ENCODE measurements around the gene GLRA1. TPM values are rescaled to one million over a fixed set of nuclear protein-coding genes. Genes with fewer than 3 reads are reported as not detected.
A peak's percentile ranks its signal among the peaks of the same experiment; 100 is the strongest.

The GLRA1 gene
- total RNA-seq, 1 experiment from 2014 or later, result not detected

GRCh38 chr5:151825445-151825844 lies 99.2 kb downstream of the GLRA1 start:
- Histone ChIP-seq H3K36me3 (ENCODE audit: control insufficient read depth in 1 of 2, insufficient read depth in 2 of 2, low read length in 2 of 2) (no peaks in the 10 kb centered on the region), H3K79me2 (ENCODE audit: insufficient read depth, low read length) (no peaks in the 10 kb centered on the region), H3K27me3 (ENCODE audit: insufficient read depth, low read length) (no peaks in the 10 kb centered on the region), H3K27ac (ENCODE audit: low read depth, low read length) (no peak overlapping the region), H2AFZ (ENCODE audit: low read depth, low read length, poor library complexity, severe bottlenecking) (no peak overlapping the region), H3K9me2 (ENCODE audit: insufficient read depth) (no peaks in the 10 kb centered on the region), H3K9me3 (ENCODE audit: control insufficient read depth in 1 of 2, insufficient read depth in 1 of 2, low read depth in 1 of 2, low read length in 2 of 2) (no peaks in the 10 kb centered on the region), H3K9ac (ENCODE audit: low read length) (no peak overlapping the region), H3K4me2 (ENCODE audit: low read length) (no peak overlapping the region), H3K4me1 (ENCODE audit: control insufficient read depth in 1 of 2, insufficient read depth in 2 of 2, low read length in 2 of 2) (no peaks in the 10 kb centered on the region), H4K20me1 (ENCODE audit: insufficient read depth) (no peaks in the 10 kb centered on the region), H3K4me3 (replicated peaks in 1 of 2; ENCODE audit: low read depth in 1 of 2, low read length in 2 of 2) (no peak overlapping the region)
- CTCF ChIA-PET, result interaction anchor here (0.7 to 2.2 kb wide), 12 partner anchors 9 to 689 kb away, joined by 3 to 70 read pairs (median 7); no protein-coding TSS in a partner anchor
- no TSS peak for BruUV-seq (replicated peaks)
- TF ChIP-seq, protein P1, sequence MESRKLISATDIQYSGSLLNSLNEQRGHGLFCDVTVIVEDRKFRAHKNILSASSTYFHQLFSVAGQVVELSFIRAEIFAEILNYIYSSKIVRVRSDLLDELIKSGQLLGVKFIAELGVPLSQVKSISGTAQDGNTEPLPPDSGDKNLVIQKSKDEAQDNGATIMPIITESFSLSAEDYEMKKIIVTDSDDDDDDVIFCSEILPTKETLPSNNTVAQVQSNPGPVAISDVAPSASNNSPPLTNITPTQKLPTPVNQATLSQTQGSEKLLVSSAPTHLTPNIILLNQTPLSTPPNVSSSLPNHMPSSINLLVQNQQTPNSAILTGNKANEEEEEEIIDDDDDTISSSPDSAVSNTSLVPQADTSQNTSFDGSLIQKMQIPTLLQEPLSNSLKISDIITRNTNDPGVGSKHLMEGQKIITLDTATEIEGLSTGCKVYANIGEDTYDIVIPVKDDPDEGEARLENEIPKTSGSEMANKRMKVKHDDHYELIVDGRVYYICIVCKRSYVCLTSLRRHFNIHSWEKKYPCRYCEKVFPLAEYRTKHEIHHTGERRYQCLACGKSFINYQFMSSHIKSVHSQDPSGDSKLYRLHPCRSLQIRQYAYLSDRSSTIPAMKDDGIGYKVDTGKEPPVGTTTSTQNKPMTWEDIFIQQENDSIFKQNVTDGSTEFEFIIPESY (IDR thresholded peaks at IDR 0.05; ENCODE audit: extremely low read depth, insufficient replicate concordance, low read length), result no peak
- TF ChIP-seq EGR1 (IDR thresholded peaks at IDR 0.05; ENCODE audit: low read depth) (no peak), RAD21 (IDR thresholded peaks at IDR 0.05; ENCODE audit: low read depth) (peak; percentile 89), POLR2AphosphoS5 (IDR thresholded peaks at IDR 0.05; ENCODE audit: low read depth, low read length) (no peak), MAX (IDR thresholded peaks at IDR 0.05) (no peak), ZFX (IDR thresholded peaks at IDR 0.05) (no peak), SP1 (IDR thresholded peaks at IDR 0.05; ENCODE audit: low read depth) (no peak), CTCF (IDR thresholded peaks at IDR 0.05 in 2 of 3, conservative IDR thresholded peaks at IDR 0.05 in 1 of 3; ENCODE audit: borderline replicate concordance in 1 of 3, insufficient read depth in 1 of 3, low read depth in 2 of 3, low read length in 2 of 3) (peak; percentile 71 to 89 (median 84); a peak in 5 of 6 replicates), CBX3 (IDR thresholded peaks at IDR 0.05; ENCODE audit: low read depth) (no peak), EZH2 (IDR thresholded peaks at IDR 0.05) (no peak), FOSL1 (IDR thresholded peaks at IDR 0.05; ENCODE audit: low read depth) (no peak), SRF (IDR thresholded peaks at IDR 0.05; ENCODE audit: low read depth) (no peak), ELF1 (IDR thresholded peaks at IDR 0.05; ENCODE audit: borderline replicate concordance, low read depth) (no peak), POLR2A (IDR thresholded peaks at IDR 0.05; ENCODE audit: borderline replicate concordance, extremely low read depth, insufficient read depth, insufficient read length) (no peak)
- TF ChIP-seq, protein P2, sequence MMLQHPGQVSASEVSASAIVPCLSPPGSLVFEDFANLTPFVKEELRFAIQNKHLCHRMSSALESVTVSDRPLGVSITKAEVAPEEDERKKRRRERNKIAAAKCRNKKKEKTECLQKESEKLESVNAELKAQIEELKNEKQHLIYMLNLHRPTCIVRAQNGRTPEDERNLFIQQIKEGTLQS (IDR thresholded peaks at IDR 0.05), result no peak
- TF ChIP-seq, protein P3, sequence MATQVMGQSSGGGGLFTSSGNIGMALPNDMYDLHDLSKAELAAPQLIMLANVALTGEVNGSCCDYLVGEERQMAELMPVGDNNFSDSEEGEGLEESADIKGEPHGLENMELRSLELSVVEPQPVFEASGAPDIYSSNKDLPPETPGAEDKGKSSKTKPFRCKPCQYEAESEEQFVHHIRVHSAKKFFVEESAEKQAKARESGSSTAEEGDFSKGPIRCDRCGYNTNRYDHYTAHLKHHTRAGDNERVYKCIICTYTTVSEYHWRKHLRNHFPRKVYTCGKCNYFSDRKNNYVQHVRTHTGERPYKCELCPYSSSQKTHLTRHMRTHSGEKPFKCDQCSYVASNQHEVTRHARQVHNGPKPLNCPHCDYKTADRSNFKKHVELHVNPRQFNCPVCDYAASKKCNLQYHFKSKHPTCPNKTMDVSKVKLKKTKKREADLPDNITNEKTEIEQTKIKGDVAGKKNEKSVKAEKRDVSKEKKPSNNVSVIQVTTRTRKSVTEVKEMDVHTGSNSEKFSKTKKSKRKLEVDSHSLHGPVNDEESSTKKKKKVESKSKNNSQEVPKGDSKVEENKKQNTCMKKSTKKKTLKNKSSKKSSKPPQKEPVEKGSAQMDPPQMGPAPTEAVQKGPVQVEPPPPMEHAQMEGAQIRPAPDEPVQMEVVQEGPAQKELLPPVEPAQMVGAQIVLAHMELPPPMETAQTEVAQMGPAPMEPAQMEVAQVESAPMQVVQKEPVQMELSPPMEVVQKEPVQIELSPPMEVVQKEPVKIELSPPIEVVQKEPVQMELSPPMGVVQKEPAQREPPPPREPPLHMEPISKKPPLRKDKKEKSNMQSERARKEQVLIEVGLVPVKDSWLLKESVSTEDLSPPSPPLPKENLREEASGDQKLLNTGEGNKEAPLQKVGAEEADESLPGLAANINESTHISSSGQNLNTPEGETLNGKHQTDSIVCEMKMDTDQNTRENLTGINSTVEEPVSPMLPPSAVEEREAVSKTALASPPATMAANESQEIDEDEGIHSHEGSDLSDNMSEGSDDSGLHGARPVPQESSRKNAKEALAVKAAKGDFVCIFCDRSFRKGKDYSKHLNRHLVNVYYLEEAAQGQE (IDR thresholded peaks at IDR 0.05; ENCODE audit: low read depth), result no peak
- intact Hi-C loops (cut with micrococcal nuclease), result loop anchor here (1.0 to 2.0 kb wide), 4 partner anchors 318 to 680 kb away; no protein-coding TSS in a partner anchor
- RAD21 ChIA-PET (ENCODE audit: low non-redundant PET in 1 of 2, low total read pairs in 2 of 2, uncharacterized antibody in 2 of 2, unreplicated experiment in 2 of 2), result interaction anchor here (1.3 kb wide), 2 partner anchors 317 to 318 kb away, joined by 5 read pairs; no protein-coding TSS in a partner anchor
- DNase-seq (ENCODE audit: low read depth, low spot score) (peak; percentile 36), ATAC-seq (peak; percentile 83)
- POLR2A ChIA-PET, result no interaction called here
